NCI-H1417 treated with DMSO at 0.1 percent for 48 hours (cell line): ENCODE data around the gene CCDC61.
A peak's percentile ranks its signal among the peaks of the same experiment; 100 is the strongest.

Source experiments
- DNase-seq: peaks from one replicate; lab custom pipeline; 2025; lab: John Stamatoyannopoulos, UW

CCDC61 gene

GRCh38 chr19:45975306-45976070 lies 19.8 kb upstream of the CCDC61 start:
- no peak for DNase-seq

- DNase-seq: no peak
Measured at GRCh38 chr19:45976178-45976577, 19.1 kb upstream of the CCDC61 start.

DNA sequence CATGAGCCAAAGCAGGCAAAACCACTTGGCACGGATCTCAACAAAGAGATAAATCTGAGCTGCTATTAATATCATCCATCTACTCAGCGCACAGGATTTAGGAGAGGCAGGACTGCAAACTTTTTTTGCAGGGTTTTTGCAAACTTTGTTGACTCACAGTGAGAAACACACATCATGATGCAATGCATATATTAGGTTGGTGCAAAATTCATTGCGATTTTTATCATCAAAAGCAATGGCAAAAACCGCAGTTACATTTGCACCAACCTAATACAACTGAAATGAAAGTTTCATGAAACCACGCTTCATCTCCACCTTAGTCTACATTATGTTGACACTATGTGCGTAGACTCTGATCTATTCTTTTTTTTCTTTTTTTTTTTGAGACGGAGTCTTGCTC lies 17.1 kb upstream of the CCDC61 start:
- no peak for DNase-seq

- DNase-seq: no peak
Measured at GRCh38 chr19:45981350-45981749, 13.9 kb upstream of the CCDC61 start.

DNA sequence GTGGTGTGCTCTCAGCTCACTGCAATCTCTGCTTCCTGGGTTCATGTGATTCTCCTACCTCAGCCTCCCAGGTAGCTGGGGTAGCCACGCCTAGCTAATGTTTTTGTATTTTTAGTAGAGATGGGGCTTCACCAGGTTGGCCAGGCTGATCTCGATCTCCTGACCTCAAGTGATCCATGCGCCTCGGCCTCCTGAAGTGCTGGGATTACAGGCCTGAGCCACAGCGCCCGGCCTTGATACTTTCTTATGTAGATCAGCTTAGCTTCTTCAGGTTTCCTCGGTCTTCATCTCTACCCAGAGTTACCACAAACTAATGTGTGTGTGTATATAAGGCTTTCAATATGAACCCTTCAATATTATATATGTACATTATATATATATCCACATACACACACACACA lies 9.9 kb upstream of the CCDC61 start:
- DNase-seq: no peak

DNA sequence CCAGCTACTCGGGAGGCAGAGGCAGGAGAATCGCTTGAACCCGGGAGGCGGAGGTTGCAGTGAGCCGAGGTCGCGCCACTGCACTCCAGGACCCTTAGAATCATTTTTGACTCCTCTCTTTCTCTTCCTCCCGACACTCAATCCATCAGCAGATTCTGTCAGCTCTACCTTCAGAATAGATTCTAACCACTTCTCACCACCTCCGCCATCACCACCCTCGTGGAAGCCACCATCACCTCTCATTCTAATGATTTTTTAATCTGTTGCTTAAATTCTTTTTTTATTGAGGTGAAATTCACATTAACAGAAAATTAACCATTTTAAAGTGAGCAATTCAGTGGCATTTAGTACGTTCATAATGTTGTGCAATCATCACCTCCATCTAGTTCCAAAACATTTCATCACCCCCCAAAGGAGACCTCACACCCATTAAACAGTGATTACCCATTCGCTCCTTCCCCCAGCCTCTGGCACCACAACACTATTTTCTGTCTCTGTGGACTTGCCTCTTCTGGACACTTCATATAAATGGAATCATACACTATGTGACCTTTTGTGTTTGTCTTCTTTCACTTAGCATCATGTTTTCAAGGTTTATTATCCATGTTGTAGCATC lies 5.0 kb upstream of the CCDC61 start:
- no peak for DNase-seq

DNA sequence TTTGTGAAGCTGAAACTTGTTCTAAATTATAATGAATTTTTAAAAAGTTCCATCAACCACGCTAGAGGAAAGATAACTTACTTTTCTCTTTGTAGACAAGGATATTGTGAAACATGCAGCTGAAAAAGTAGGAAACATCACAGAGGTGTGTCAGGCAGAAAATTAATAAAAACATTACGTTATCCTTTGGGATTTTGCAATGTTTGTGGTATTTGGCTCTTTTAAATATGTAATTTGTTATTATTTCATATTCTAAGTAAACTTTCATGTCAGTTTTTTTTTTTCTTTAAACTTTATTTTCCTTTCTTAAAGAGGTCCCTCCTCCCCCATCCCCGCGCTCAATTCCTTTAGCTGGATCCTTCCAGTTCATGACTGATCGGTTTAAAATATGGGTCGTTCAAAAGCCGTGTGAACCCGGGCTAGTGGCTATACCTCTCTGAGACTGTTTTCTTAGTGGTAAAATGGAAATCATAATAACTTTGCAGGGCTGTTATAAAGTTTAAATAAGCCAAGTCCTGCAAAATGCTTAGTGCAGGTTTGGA lies 740 bp upstream of the CCDC61 start:
- no peak for DNase-seq

DNA sequence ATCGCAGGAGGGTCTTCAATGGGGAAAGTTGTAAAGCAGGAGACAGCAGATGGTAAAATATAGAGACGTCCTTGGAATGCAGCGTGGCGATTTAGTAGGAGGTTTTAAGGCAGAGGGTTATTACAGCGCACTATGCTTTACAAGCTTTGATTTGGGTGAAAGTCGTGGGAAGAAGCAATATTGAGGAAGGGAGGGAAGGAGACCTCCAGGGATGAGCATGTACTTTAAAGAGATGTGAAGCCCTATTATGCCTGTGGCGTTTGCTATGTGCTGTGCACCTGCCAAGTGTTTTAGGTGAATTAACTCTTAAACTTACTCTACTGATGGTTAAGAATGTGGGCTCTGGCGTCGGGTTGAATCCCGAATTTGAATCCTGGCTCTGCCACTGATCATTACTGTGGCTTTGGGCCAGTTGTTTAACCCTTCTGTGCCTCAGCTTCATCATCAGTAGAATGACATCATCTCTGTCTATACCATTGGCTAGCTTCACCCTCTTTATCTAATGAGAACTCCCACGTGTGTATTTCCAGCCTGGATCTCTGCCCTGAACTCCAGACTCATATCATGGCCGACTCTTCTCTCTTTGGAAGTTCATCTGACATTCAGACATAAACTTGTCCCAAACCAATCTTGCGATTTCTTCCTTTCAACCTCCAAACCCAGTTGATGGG lies 583 bp downstream of the CCDC61 start:
- no peak for DNase-seq

DNA sequence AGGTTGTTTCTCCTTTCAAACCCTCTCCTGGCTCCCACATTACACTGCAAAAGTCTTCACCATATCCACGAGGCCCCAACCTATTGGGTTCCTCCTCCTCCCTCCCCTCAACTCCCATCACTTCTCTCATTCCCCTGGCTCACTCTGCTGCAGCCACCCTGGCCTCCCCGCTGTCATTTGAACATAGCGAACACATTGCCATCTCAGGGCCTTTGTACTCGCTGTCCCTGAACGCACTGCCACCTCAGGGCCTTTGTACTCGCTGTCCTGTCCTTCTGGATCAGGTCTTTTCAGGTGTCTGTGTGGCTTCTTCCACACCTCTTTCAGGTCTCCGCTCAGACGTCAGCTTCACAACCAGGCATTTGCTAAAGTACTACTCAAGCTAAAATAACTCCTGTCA lies 1.7 kb downstream of the CCDC61 start:
- DNase-seq: no peak

GRCh38 chr19:45998834-45999233 lies 3.6 kb downstream of the CCDC61 start:
- no peak for DNase-seq

DNA sequence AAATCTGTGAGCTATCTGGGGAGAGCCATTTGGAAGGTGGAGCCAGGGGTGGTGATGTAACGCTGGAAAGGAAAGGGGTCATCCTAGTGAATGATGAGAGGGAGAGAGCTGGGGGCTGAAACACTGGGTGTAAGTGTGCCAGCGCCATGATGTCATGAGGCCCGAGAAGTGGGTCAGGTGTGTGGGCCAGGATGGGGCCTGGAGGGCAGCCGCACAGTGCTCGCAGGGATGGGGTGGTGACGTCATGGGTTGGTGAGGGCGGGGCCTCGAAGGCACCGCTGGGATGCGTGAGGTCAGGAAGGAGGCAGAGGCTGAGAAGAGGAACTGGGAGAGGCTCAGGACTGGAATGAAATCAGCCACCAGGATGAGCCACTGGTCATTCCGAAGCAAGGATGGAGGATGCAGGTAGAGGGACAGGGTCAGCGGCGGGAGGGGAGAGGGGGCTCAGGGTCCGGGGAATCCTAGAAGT lies 4.4 kb downstream of the CCDC61 start:
- no peak for DNase-seq

- DNase-seq: no peak
Measured at GRCh38 chr19:46000491-46001246, 5.4 kb downstream of the CCDC61 start.

- DNase-seq: no peak
Measured at GRCh38 chr19:46002678-46003275, 7.5 kb downstream of the CCDC61 start.

- no peak for DNase-seq
Measured at GRCh38 chr19:46006411-46006810, 11.1 kb downstream of the CCDC61 start.

GRCh38 chr19:46009530-46010510 lies 14.6 kb downstream of the CCDC61 start:
- DNase-seq: no peak

DNA sequence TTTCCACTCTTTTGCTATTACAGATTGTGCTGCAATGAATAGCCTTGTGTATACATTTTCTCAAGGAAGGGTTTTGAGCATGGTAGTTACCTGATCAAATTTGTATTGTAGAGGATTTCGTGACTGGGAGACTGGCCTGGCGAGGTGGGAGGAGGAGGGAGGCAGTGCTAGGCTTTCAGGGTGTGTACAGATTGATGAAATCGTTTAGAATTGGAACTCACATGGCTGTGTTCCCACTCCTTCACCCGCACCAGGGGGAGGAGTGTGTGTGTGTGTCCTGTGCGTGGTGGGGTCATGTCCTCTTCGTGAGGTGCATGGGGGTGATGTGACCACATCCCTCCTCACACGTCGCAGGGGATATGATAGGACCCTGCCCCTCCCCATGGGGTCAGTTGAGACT lies 19.3 kb downstream of the CCDC61 start:
- DNase-seq: no peak

GRCh38 chr19:46014941-46015686 lies 19.8 kb downstream of the CCDC61 start:
- DNase-seq: peak; percentile 21

DNA sequence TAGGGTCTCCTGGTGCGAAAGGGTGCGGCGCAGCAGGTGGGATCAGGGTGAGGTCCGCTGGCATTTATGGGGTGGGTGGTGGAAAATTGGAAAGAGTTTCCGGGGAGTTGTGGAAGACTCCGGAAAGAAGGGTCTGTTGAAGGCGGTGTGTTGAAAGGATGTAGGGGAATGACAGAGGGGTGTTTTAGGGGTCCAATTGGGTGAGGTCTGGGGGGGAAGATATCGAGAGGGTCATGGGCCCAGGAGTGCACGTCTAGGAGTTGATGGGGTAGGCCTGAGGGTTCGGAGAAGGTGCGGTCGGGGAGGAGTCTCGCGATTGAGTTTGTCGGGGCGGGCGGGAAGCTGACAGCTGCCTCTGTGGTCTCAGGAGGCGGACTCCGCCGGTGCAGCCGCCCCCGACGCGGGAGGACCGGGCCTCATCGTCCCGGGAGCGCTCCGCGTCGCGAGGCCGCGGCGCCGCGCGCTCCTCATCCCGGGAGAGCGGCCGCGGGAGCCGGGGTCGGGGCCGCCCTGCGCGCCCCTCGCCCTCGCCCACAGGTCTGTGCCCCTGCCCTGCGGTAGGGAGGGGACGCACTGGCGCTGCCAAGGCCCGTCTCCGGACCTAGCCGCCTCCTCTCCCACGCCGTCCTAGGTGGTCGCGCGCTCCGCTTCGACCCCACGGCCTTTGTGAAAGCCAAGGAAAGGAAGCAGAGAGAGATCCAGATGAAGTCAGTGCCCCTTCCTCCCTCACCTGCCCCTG lies 20.6 kb downstream of the CCDC61 start:
- no peak for DNase-seq
